Skeletal muscle cell (primary cell): Measurements from ENCODE around the gene NUTF2.
"Not testable (repeated sequence)": the region's sequence is repeated elsewhere in the genome, so short reads cannot be mapped to it uniquely, and the experiment has no call there.

Experiments
- DNase-seq: peaks from one replicate; pipeline ENCODE4 v3.0.0-alpha.2; 2010; ENCODE audit warnings: low read depth
- H3K4me3 ChIP-seq: 2 replicates; pipeline ENCODE4 v1.5.1; 2011; ENCODE audit warnings: low read depth, mild to moderate bottlenecking, control low read depth, low read length, moderate library complexity

NUTF2 gene

GRCh38 chr16:67858500-67858899 lies 11.8 kb downstream of the NUTF2 start:
- no peak for DNase-seq

DNA sequence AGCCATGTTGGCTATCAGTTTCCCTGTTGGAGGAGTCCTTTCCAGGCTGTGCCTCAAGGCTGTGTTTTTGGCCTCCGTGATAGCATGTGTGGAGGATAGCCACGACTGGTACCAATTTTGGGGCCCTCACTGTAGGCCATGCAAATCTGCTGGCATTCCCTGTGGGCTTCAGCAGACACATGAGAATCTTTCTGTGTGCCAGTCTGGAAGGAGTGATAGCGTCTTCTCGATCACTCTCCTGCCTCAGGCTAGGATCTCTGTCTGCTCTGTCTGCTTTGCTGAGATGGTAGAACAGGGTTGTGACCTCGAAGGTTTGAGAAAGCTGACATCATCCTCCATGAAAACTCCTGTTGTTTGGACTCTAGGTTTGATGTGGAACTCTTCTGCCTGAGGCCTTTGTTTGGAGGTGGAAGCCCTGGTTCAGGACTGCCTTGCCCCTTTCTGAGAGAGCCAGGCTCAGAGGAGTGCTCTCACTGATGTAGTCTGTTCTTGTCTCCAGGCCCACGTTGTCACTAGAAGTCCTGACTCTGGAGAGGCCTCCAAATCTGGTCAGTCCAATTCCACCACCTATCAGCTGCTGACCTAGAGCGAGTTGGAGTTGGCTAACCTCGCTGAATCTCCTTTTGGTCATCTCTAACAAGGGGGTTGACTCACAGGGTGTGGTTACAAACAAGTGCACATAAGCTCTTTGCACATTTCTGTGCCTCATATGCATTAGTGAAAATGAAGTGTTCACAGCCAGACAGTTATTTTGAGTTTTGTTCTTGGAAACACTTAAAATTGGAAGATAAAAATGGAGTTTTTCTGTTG lies 14.1 kb downstream of the NUTF2 start:
- no peak overlapping the region for H3K4me3 ChIP-seq
- DNase-seq: no peak

More at GRCh38 chr16:67858500-67858899, 11.8 kb downstream of the NUTF2 start:
- no peak overlapping the region for H3K4me3 ChIP-seq

DNA sequence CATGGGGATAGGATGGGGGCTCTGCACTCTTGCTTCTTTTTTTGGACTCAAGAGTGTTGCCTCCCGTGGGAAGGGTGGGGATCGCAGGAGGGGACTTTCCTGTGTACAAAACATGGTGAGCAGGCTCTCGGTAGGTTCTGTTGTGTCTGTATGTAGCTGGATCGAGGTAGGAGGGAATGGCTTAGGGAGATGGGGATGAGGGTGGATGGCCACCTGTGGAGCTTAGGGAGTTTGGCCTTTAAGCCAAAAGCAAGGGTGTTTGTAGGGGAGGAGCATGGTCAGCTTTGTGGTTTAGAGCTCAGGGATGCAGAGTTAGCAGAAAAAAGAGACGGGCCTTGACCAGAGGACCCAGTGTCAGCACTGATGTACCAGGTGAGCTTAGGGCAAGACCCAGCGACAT lies 15.1 kb downstream of the NUTF2 start:
- H3K4me3 ChIP-seq: no peak overlapping the region
- DNase-seq: no peak

GRCh38 chr16:67862623-67863583 lies 16.2 kb downstream of the NUTF2 start:
- no peak overlapping the region for H3K4me3 ChIP-seq
- DNase-seq: no peak

DNA sequence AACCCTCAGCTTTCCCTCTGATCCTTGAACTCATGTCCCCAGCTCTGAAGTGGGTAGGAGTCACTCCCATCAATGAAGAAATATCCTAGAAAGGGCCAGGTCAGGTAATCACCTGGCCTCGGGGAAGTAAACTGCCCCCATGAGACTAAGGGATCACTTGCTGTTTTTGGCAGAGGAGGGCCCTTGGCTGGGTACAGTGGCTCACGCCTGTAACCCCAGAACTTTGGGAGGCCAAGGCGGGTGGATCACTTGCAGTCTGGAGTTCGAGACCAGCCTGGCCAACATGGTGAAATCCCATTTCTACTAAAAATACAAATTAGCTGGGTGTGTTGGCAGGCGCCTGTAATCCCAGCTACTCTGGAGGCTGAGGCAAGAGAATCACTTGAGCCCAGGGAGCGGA lies 17.3 kb downstream of the NUTF2 start:
- not testable (repeated sequence) for H3K4me3 ChIP-seq, DNase-seq

GRCh38 chr16:67864594-67864993 lies 17.9 kb downstream of the NUTF2 start:
- DNase-seq: no peak
- no peak overlapping the region for H3K4me3 ChIP-seq

- H3K4me3 ChIP-seq: no peak overlapping the region
- no peak for DNase-seq
These were observed 18.6 kb downstream of the NUTF2 start for GRCh38 chr16:67865318-67865717.

GRCh38 chr16:67868290-67868689 lies 21.6 kb downstream of the NUTF2 start:
- DNase-seq: no peak
- H3K4me3 ChIP-seq: no peak overlapping the region

GRCh38 chr16:67869653-67870052 lies 22.9 kb downstream of the NUTF2 start:
- no peak for DNase-seq
- no peak overlapping the region for H3K4me3 ChIP-seq

DNA sequence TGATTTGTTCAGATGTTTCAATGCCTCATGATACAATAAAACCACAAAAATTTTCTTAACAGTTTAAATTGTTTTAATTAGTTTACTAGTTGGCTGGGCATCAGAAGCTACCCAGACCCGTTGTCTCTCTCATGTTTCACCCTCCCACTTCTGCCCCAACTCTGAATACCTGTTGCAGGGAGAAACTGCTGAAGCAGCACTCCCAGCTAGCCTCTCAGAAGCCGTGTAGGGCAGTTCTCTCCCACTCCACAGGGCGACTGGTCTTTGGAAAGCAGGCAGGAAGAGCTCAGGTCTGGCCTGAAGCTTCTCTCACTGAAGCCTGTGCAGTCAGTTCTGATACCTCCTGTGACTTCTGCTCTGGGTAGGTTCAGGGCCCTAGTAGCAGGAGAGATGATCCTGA lies 24.5 kb downstream of the NUTF2 start:
- H3K4me3 ChIP-seq: no peak overlapping the region
- DNase-seq: no peak

DNA sequence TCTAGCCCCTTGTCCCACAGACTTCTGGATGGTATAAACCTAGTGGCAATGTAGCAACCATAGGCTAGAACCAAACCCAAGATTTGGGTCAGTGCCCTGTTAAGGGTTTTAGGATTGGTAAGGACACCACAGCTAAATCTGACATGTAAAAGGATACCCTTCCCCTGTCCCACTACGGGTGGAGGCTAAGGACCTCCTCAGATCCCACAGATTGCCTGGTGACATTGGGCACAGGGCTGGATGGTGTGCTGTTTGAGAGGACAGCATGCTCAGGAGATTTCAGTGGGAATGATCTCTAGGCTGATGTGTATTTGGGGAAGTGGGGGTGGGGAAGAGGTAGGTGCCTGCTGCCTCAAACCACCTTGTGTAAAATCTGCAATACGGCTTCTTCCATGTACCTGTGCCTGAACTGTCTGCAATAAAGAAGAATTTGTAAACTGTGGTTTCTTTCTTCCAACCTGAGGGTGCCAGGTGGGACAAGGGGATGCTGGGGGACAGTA lies 25.4 kb downstream of the NUTF2 start:
- DNase-seq: no peak
- no peak overlapping the region for H3K4me3 ChIP-seq

GRCh38 chr16:67872631-67873434 lies 26.1 kb downstream of the NUTF2 start, which contains the start of gene EDC4:
EDC4 (plus strand) TSS chr16:67873052; CDS start chr16:67873262, 210 bp downstream.
- DNase-seq: no peak

DNA sequence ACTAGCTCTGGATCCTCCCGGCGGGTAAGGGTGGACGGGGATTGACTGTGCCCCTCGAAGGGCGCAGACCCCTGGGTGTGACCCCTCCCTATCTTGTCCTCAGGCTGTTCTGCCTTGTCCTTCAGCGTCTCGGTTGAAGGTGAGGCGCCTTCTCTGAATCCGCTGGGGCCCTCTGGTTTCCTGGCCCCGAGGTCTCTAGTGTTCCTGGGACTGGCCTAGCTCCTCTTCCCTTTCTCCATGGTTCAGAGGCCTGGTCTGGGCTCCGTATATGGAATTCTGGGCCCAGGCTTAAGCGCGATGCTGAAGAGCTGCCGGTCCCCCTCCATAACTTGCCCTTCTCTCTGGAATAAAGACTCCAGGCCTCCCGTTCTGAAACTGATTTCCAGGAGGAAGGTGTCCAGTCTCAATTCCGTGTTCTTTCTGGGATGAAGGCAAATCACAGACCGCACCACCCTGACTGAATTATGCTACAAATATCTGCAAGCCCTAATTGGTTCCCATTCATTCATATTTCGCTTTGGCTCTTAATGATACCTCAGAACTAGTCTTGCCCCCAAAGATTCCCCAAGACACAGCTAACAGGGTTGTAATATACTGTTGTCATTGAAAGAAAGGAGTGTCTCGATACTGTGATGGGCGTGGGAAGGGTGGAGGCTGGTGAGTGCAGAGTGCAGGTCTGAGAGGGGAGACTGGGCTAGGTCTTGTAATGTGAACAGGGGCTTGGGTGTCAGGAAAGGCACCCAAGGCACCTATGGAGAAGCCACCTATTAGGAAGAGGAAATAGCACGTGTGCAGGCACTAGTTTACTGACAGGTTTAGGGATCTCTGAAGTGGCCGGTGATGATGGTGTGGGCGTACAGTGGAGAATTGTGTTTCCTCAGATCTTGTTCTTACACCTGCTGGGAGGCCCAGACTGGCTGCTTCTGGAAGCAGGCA lies 27.0 kb downstream of the NUTF2 start:
- DNase-seq: no peak

More at GRCh38 chr16:67872631-67873434, 26.1 kb downstream of the NUTF2 start, which contains the start of gene EDC4:
- H3K4me3 ChIP-seq: peak within 1 kb of the TSS; percentile 84

DNA sequence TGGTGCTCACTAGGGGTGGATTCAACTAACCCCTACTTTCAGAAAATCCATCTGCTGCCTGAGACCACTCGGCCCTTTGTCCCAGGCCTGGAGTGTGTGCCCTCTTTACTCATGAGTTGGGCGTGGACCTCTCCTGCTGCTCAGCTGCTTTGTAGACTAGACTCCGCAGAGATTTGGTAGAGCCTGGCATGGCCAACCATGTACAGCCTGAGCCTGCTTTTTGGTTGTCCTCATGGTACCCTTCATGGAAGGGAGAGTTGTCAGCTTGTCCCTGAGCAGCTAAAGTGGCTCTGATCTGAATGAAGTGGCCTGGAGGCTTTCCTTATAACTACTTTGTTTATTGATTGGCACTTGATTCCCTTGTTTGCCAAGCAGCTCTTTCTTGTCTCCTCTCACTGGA lies 27.6 kb downstream of the NUTF2 start:
- no peak for DNase-seq
- H3K4me3 ChIP-seq: peak overlapping the region; percentile 84

More for the DNA sequence above, 27.0 kb downstream of the NUTF2 start:
- H3K4me3 ChIP-seq: peak overlapping the region; percentile 84

- no peak overlapping the region for H3K4me3 ChIP-seq
These were observed 30.3 kb downstream of the NUTF2 start for GRCh38 chr16:67877064-67877463.

DNA sequence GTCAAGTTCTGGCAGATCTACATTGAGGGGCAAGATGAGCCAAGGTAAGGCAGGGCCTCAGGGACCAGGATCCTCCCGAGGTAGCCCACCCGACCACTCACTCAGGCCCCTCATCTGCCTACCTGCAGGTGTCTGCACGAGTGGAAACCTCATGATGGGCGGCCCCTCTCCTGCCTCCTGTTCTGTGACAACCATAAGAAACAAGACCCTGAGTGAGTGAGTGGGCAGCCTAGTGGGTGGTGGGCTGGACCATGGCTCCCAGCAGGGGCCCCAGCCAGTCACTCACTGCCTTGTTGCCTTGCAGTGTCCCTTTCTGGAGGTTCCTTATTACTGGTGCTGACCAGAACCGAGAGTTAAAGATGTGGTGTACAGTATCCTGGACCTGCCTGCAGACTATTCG lies 31.5 kb downstream of the NUTF2 start:
- H3K4me3 ChIP-seq: no peak overlapping the region
- DNase-seq: no peak

More at GRCh38 chr16:67877064-67877463, 30.3 kb downstream of the NUTF2 start:
- DNase-seq: no peak

DNA sequence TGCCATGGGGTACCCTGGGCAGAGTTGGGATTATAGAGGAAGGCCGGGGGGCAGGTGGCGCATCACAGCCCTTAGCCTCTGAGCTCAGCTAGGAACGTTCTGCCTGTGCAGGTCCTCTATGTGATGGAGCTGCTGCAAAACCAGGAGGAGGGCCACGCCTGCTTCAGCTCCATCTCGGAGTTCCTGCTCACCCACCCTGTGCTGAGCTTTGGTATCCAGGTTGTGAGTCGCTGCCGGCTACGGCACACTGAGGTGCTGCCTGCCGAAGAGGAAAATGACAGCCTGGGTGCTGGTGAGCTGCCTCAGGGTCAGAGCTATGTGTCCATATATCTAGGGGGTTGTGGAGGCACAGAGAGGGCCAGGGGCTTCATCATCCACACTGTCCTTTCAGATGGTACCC lies 32.1 kb downstream of the NUTF2 start:
- no peak overlapping the region for H3K4me3 ChIP-seq
- no peak for DNase-seq

DNA sequence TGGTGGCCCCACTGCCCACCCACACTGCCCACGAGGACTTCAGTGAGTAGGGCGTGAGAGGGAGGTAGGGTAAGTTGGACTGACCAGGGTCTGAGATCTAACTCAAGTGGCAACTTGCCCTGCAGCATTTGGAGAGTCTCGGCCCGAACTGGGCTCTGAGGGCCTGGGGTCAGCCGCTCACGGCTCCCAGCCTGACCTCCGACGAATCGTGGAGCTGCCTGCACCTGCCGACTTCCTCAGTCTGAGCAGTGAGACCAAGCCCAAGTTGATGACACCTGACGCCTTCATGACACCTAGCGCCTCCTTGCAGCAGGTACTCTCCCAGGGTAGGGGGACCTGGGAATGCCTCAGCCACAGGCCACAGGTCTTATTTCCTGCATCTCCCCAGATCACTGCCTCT lies 32.7 kb downstream of the NUTF2 start:
- no peak for DNase-seq
- no peak overlapping the region for H3K4me3 ChIP-seq
